GM21619 (cell line): ENCODE measurements around the gene PYDC2.
"Not testable (repeated sequence)": the region's sequence is repeated elsewhere in the genome, so short reads cannot be mapped to it uniquely, and the experiment has no call there.

Experiments used
- ATAC-seq: cut with Tn5 transposase; IDR thresholded peaks from one replicate; pipeline ENCODE4 v1.9.1; 2021; ENCODE audit not compliant: unreplicated experiment

PYDC2 gene

GRCh38 chr3:191460360-191460759, 603 bp upstream of the PYDC2 start:
- no peak for ATAC-seq

GRCh38 chr3:191470080-191470479, 9.1 kb downstream of the PYDC2 start:
- no peak for ATAC-seq

GRCh38 chr3:191470545-191470944, 9.6 kb downstream of the PYDC2 start:
- ATAC-seq, result no peak

- ATAC-seq, result no peak
Measured at GRCh38 chr3:191473661-191474198, 12.8 kb downstream of the PYDC2 start.

- ATAC-seq, result no peak
Measured at GRCh38 chr3:191476066-191476772, 15.3 kb downstream of the PYDC2 start.

GRCh38 chr3:191483994-191484393, 23.0 kb downstream of the PYDC2 start:
- ATAC-seq, result not testable (repeated sequence)

GRCh38 chr3:191484461-191484860, 23.5 kb downstream of the PYDC2 start:
- no peak for ATAC-seq

- ATAC-seq, result no peak
Measured at GRCh38 chr3:191492601-191493000, 31.6 kb downstream of the PYDC2 start.

GRCh38 chr3:191493336-191493735, 32.4 kb downstream of the PYDC2 start:
- ATAC-seq, result no peak

- ATAC-seq, result no peak
Measured at GRCh38 chr3:191499307-191500080, 38.5 kb downstream of the PYDC2 start.

GRCh38 chr3:191500892-191501291, 39.9 kb downstream of the PYDC2 start:
- no peak for ATAC-seq

- ATAC-seq, result no peak
Measured at GRCh38 chr3:191502583-191502982, 41.6 kb downstream of the PYDC2 start.

GRCh38 chr3:191509078-191509477, 48.1 kb downstream of the PYDC2 start:
- ATAC-seq, result no peak
